PFSK-1 (cell line): Measurements from ENCODE around the gene GRK5.

ENCODE experiments used
- FOXP2 ChIP-seq: optimal IDR thresholded peaks from 2 replicates; pipeline ENCODE3; 2011; ENCODE audit warnings: borderline replicate concordance, control low read depth, inconsistent platforms; ENCODE audit not compliant: insufficient read depth; ENCODE audit errors: extremely low read length, extremely low read depth
- POLR2AphosphoS5 ChIP-seq: IDR thresholded peaks from 2 replicates; pipeline ENCODE4 v1.6.1; 2012; ENCODE audit warnings: low read depth, mild to moderate bottlenecking, control low read depth, low read length, moderate library complexity
- SIN3A ChIP-seq: IDR thresholded peaks from 2 replicates; pipeline ENCODE4 v1.6.1; 2012; ENCODE audit warnings: mild to moderate bottlenecking, low read length, moderate library complexity, borderline replicate concordance; ENCODE audit not compliant: insufficient read depth
- TAF1 ChIP-seq: IDR thresholded peaks from 2 replicates; pipeline ENCODE4 v1.6.1; 2012; ENCODE audit warnings: low read length, control low read depth, borderline replicate concordance; ENCODE audit not compliant: insufficient read depth
- TF ChIP-seq, protein P1 (sequence below), 2 experiments: IDR thresholded peaks; 2 replicates each; pipeline versions ENCODE4 v1.6.1 to v1.8.0; 2011 to 2012; ENCODE audit warnings: low read depth in 2 of 2, low read length in 2 of 2, control low read depth in 1 of 2, inconsistent platforms in 1 of 2, mild to moderate bottlenecking in 1 of 2, moderate library complexity in 1 of 2; ENCODE audit not compliant: insufficient read depth in 1 of 2

GRK5 gene

GRCh38 chr10:119415536-119416503 lies 208.4 kb downstream of the GRK5 start:
- TF ChIP-seq POLR2AphosphoS5 (no peak), TAF1 (no peak), FOXP2 (no peak), SIN3A (no peak)
- TF ChIP-seq, protein P1, sequence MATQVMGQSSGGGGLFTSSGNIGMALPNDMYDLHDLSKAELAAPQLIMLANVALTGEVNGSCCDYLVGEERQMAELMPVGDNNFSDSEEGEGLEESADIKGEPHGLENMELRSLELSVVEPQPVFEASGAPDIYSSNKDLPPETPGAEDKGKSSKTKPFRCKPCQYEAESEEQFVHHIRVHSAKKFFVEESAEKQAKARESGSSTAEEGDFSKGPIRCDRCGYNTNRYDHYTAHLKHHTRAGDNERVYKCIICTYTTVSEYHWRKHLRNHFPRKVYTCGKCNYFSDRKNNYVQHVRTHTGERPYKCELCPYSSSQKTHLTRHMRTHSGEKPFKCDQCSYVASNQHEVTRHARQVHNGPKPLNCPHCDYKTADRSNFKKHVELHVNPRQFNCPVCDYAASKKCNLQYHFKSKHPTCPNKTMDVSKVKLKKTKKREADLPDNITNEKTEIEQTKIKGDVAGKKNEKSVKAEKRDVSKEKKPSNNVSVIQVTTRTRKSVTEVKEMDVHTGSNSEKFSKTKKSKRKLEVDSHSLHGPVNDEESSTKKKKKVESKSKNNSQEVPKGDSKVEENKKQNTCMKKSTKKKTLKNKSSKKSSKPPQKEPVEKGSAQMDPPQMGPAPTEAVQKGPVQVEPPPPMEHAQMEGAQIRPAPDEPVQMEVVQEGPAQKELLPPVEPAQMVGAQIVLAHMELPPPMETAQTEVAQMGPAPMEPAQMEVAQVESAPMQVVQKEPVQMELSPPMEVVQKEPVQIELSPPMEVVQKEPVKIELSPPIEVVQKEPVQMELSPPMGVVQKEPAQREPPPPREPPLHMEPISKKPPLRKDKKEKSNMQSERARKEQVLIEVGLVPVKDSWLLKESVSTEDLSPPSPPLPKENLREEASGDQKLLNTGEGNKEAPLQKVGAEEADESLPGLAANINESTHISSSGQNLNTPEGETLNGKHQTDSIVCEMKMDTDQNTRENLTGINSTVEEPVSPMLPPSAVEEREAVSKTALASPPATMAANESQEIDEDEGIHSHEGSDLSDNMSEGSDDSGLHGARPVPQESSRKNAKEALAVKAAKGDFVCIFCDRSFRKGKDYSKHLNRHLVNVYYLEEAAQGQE (IDR thresholded peaks at IDR 0.05; ENCODE audit: insufficient read depth in 1 of 2, low read depth in 2 of 2, low read length in 2 of 2): no peak

- no peak for TF ChIP-seq TAF1
- TF ChIP-seq FOXP2: no peak
- TF ChIP-seq, protein P1 (IDR thresholded peaks at IDR 0.05; ENCODE audit: insufficient read depth in 1 of 2, low read depth in 2 of 2, low read length in 2 of 2): no peak
- no peak for TF ChIP-seq POLR2AphosphoS5
Observed at GRCh38 chr10:119416855-119417254, 209.5 kb downstream of the GRK5 start.

GRCh38 chr10:119417852-119418251 lies 210.5 kb downstream of the GRK5 start:
- TF ChIP-seq, protein P1 (IDR thresholded peaks at IDR 0.05; ENCODE audit: insufficient read depth in 1 of 2, low read depth in 2 of 2, low read length in 2 of 2): no peak
- TF ChIP-seq FOXP2 (no peak), POLR2AphosphoS5 (no peak), TAF1 (no peak), SIN3A (no peak)

GRCh38 chr10:119418362-119418761 lies 211.0 kb downstream of the GRK5 start:
- TF ChIP-seq POLR2AphosphoS5 (no peak), SIN3A (no peak), FOXP2 (no peak), TAF1 (no peak)
- TF ChIP-seq, protein P1 (IDR thresholded peaks at IDR 0.05; ENCODE audit: insufficient read depth in 1 of 2, low read depth in 2 of 2, low read length in 2 of 2): no peak
